B cell (primary cell): ENCODE data around the gene HEXB.

Experiments used
- EZH2 ChIP-seq: IDR thresholded peaks from 2 replicates; pipeline ENCODE4 v1.6.1; 2012; ENCODE audit warnings: borderline replicate concordance, low read depth, mild to moderate bottlenecking, moderate library complexity, low read length; ENCODE audit not compliant: insufficient read depth, poor library complexity, severe bottlenecking
- TF ChIP-seq, protein P1 (sequence below): fragments of 200-600 bp; IDR thresholded peaks from one replicate; pipeline ENCODE4 v1.8.0; 2022; ENCODE audit warnings: antibody characterized with exemption, mild to moderate bottlenecking

GRCh38 chr5:74638544-74638969, 46.5 kb upstream of the HEXB start:
- TF ChIP-seq, protein P1, sequence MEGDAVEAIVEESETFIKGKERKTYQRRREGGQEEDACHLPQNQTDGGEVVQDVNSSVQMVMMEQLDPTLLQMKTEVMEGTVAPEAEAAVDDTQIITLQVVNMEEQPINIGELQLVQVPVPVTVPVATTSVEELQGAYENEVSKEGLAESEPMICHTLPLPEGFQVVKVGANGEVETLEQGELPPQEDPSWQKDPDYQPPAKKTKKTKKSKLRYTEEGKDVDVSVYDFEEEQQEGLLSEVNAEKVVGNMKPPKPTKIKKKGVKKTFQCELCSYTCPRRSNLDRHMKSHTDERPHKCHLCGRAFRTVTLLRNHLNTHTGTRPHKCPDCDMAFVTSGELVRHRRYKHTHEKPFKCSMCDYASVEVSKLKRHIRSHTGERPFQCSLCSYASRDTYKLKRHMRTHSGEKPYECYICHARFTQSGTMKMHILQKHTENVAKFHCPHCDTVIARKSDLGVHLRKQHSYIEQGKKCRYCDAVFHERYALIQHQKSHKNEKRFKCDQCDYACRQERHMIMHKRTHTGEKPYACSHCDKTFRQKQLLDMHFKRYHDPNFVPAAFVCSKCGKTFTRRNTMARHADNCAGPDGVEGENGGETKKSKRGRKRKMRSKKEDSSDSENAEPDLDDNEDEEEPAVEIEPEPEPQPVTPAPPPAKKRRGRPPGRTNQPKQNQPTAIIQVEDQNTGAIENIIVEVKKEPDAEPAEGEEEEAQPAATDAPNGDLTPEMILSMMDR, result no peak
- no peak for TF ChIP-seq EZH2
